ENCODE results near the gene HLA-DQA1.

GRCh38 chr6:32597024-32597423, 40.2 kb upstream of the HLA-DQA1 start:
- TF ChIP-seq CTCF (conservative IDR thresholded peaks at IDR 0.05 in 1 of 2, IDR thresholded peaks at IDR 0.05 in 1 of 2; ENCODE audit: extremely low read depth in 1 of 2, insufficient read depth in 1 of 2, low read depth in 1 of 2, low read length in 2 of 2) (no peak), EZH2 (IDR thresholded peaks at IDR 0.05; ENCODE audit: borderline replicate concordance, low read length) (no peak)

Measured in mammary epithelial cell (primary cell).